ENCODE measurements around the gene EIF5A2.

EIF5A2 gene

DNA sequence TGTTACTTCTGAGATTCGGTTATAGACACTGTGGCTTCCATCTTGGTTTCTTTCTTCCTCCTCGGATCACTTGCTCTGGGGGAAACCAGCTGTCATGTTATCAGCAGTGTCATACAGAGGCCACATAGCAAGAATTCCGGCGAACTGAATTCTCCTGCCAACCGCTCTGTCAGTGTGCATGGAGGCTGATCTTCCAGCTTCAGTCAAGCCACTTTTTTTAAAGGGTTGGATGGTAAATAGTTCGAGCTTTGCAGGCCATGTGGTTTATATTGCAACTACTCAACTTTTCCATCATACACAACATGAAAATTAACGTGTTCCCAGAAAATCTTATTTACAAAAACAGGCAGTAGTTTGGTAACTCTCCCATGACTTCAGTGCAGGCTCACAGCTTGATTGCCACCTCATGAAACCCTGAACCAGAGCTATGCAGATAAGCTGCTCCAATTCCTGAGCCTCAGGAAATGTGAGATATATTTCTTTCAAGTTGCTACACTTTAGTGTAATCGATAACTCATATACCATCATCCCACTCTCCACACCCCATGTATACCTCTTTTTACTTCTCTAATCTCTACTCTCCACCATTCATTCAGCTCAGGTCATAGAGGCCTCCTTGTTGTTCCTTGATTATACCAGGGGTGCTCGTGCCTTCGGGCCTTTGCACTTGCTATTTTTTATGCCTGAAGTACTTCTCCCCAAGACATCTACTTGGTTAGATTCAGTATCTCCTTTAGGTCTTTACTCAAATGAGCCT is 45.6 kb downstream of the EIF5A2 start:
- peaks cover 5% of the 10 kb centered on the region for H3K4me1 ChIP-seq (ENCODE audit: low read length)
- DNase-seq, result no peak
- TF ChIP-seq EZH2phosphoT487 (IDR thresholded peaks at IDR 0.05; ENCODE audit: low read length), result no peak
- TF ChIP-seq, protein P1, sequence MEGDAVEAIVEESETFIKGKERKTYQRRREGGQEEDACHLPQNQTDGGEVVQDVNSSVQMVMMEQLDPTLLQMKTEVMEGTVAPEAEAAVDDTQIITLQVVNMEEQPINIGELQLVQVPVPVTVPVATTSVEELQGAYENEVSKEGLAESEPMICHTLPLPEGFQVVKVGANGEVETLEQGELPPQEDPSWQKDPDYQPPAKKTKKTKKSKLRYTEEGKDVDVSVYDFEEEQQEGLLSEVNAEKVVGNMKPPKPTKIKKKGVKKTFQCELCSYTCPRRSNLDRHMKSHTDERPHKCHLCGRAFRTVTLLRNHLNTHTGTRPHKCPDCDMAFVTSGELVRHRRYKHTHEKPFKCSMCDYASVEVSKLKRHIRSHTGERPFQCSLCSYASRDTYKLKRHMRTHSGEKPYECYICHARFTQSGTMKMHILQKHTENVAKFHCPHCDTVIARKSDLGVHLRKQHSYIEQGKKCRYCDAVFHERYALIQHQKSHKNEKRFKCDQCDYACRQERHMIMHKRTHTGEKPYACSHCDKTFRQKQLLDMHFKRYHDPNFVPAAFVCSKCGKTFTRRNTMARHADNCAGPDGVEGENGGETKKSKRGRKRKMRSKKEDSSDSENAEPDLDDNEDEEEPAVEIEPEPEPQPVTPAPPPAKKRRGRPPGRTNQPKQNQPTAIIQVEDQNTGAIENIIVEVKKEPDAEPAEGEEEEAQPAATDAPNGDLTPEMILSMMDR (IDR thresholded peaks at IDR 0.05; ENCODE audit: low read length), result no peak
- no peak for TF ChIP-seq EZH2 (optimal IDR thresholded peaks at IDR 0.05; ENCODE audit: low read depth, low read length)
- H3K9me2 ChIP-seq (replicated peaks; ENCODE audit: insufficient read depth, low read length), result no peaks in the 10 kb centered on the region
- peaks cover 9% of the 10 kb centered on the region for H3K36me3 ChIP-seq (replicated peaks; ENCODE audit: insufficient read depth, low read length)
- H3K9ac ChIP-seq (ENCODE audit: low read length), result no peak overlapping the region
- peaks cover 5% of the 10 kb centered on the region for H3K79me2 ChIP-seq (ENCODE audit: low read length)
- no peak overlapping the region for H2AFZ ChIP-seq (ENCODE audit: low read length)
- H3K4me2 ChIP-seq (ENCODE audit: low read depth, low read length), result no peak overlapping the region
- no peaks in the 10 kb centered on the region for H3K9me3 ChIP-seq (replicated peaks; ENCODE audit: insufficient read depth, low read length)
- peaks cover 33% of the 10 kb centered on the region for H3F3A ChIP-seq (ENCODE audit: insufficient read depth, low read length)
- H3K27me3 ChIP-seq (replicated peaks; ENCODE audit: insufficient read depth, low read length), result no peaks in the 10 kb centered on the region
- H4K20me1 ChIP-seq (ENCODE audit: insufficient read depth, low read length), result peaks cover 20% of the 10 kb centered on the region; the same call in 1 of the 2 replicates
- no peak overlapping the region for H3K27ac ChIP-seq (ENCODE audit: low read length)
- no peak overlapping the region for H3K4me3 ChIP-seq (ENCODE audit: low read length)

DNA sequence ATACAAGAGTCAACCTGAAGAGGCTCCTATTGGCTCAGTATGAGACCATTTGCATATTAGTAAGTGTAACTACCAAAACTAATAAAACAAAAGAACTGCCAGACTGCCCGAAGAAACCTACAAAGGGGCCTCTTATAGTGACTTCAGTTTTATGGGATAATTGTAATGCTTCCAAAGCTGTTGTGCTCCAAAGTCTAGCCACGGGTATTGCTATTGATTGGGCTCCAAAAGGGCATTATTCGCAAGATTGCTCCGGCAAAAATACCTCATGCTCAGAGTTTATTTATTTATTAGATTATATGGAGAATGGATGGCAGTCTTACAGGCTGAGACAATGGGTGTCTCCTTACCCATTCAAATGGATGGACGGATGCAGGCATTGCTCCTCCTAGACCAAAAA is 49.8 kb downstream of the EIF5A2 start:
- Histone ChIP-seq H3K9ac (ENCODE audit: low read length) (no peak overlapping the region), H4K20me1 (ENCODE audit: insufficient read depth, low read length) (no peaks in the 10 kb centered on the region), H3K4me3 (ENCODE audit: low read length) (no peak overlapping the region), H3K79me2 (ENCODE audit: low read length) (no peaks in the 10 kb centered on the region), H2AFZ (ENCODE audit: low read length) (no peak overlapping the region), H3K27me3 (replicated peaks; ENCODE audit: insufficient read depth, low read length) (no peaks in the 10 kb centered on the region), H3K4me1 (ENCODE audit: low read length) (no peaks in the 10 kb centered on the region), H3K9me3 (replicated peaks; ENCODE audit: insufficient read depth, low read length) (no peaks in the 10 kb centered on the region), H3K36me3 (replicated peaks; ENCODE audit: insufficient read depth, low read length) (no peaks in the 10 kb centered on the region), H3K27ac (ENCODE audit: low read length) (no peak overlapping the region), H3K4me2 (ENCODE audit: low read depth, low read length) (no peak overlapping the region), H3F3A (ENCODE audit: insufficient read depth, low read length) (no peaks in the 10 kb centered on the region), H3K9me2 (replicated peaks; ENCODE audit: insufficient read depth, low read length) (no peaks in the 10 kb centered on the region)
- no peak for TF ChIP-seq EZH2 (optimal IDR thresholded peaks at IDR 0.05; ENCODE audit: low read depth, low read length)
- TF ChIP-seq, protein P1 (IDR thresholded peaks at IDR 0.05; ENCODE audit: low read length), result no peak
- no peak for TF ChIP-seq EZH2phosphoT487 (IDR thresholded peaks at IDR 0.05; ENCODE audit: low read length)
- DNase-seq, result no peak

DNA sequence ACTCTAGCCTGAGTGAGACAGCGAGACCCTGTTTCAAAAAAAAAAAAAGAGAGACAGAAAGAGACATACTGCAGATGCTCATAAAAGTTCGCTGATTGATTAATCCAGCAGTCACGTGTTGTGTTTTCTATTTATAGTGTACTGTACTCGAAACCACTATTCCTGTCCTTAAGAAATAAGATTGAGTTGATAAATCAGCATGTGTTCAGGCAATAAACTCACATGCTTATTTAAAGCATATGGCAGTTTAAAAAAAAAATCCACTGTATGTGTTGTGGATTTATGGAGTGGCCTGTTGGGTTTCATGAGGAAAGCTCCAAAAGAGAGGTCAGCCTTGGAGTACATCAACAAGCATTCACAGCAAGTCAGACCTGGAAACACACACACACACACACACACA is 56.1 kb downstream of the EIF5A2 start:
- H3K4me1 ChIP-seq (ENCODE audit: low read length), result no peaks in the 10 kb centered on the region
- no peak overlapping the region for H3K27ac ChIP-seq (ENCODE audit: low read length)
- no peaks in the 10 kb centered on the region for H3K27me3 ChIP-seq (replicated peaks; ENCODE audit: insufficient read depth, low read length)
- TF ChIP-seq EZH2phosphoT487 (IDR thresholded peaks at IDR 0.05; ENCODE audit: low read length) (no peak), EZH2 (optimal IDR thresholded peaks at IDR 0.05; ENCODE audit: low read depth, low read length) (no peak)
- TF ChIP-seq, protein P1 (IDR thresholded peaks at IDR 0.05; ENCODE audit: low read length), result no peak
- H3K36me3 ChIP-seq (replicated peaks; ENCODE audit: insufficient read depth, low read length), result no peaks in the 10 kb centered on the region
- H3K9ac ChIP-seq (ENCODE audit: low read length), result no peak overlapping the region
- H3F3A ChIP-seq (ENCODE audit: insufficient read depth, low read length), result no peaks in the 10 kb centered on the region
- no peaks in the 10 kb centered on the region for H4K20me1 ChIP-seq (ENCODE audit: insufficient read depth, low read length)
- H3K79me2 ChIP-seq (ENCODE audit: low read length), result no peaks in the 10 kb centered on the region
- no peaks in the 10 kb centered on the region for H3K9me3 ChIP-seq (replicated peaks; ENCODE audit: insufficient read depth, low read length)
- H3K4me3 ChIP-seq (ENCODE audit: low read length), result no peak overlapping the region
- DNase-seq, result no peak
- H3K4me2 ChIP-seq (ENCODE audit: low read depth, low read length), result no peak overlapping the region
- no peak overlapping the region for H2AFZ ChIP-seq (ENCODE audit: low read length)
- H3K9me2 ChIP-seq (replicated peaks; ENCODE audit: insufficient read depth, low read length), result no peaks in the 10 kb centered on the region
